Transverse colon (tissue), 4 donors: ENCODE measurements around the gene ADIRF. TPM values are rescaled to one million over a fixed set of nuclear protein-coding genes. Genes with fewer than 3 reads are reported as not detected.
"Not testable (repeated sequence)": the region's sequence is repeated elsewhere in the genome, so short reads cannot be mapped to it uniquely, and the experiment has no call there.

ENCODE experiments used
- DNase-seq: peaks from one replicate; pipeline ENCODE4 v3.0.0-alpha.2; 2019
- H3K27ac ChIP-seq, 4 donors: fragments of 200-600 bp; sonication (generic); 2 replicates each; pipeline ENCODE4 v1.5.1; 2016 to 2018; ENCODE audit warnings: inconsistent platforms in 4 of 4
- H3K27me3 ChIP-seq: fragments of 200-600 bp; sonication (generic); 2 replicates; pipeline ENCODE4 v1.5.1; 2017; ENCODE audit warnings: inconsistent platforms
- H3K36me3 ChIP-seq, 4 donors: fragments of 200-600 bp; sonication (generic); 2 replicates each; pipeline ENCODE4 v1.5.1; 2017 to 2019; ENCODE audit warnings: inconsistent platforms in 4 of 4
- H3K4me1 ChIP-seq, 4 donors: fragments of 200-600 bp; sonication (generic); 2 replicates each; pipeline ENCODE4 v1.5.1; 2017 to 2020; ENCODE audit warnings: inconsistent platforms in 4 of 4
- H3K4me3 ChIP-seq, 4 donors: fragments of 200-600 bp; sonication (generic); 1 replicate in 1 of 4; 2 replicates in 3 of 4; pipeline versions ENCODE4 v1.5.1 to v1.6.1; 2017 to 2019; ENCODE audit warnings: inconsistent platforms in 4 of 4
- H3K9me3 ChIP-seq, 2 donors: fragments of 200-600 bp; sonication (generic); 2 replicates each; pipeline ENCODE4 v1.5.1; 2017 to 2019; ENCODE audit warnings: inconsistent platforms in 2 of 2
- CTCF ChIP-seq, 5 experiments: fragments of 200-600 bp in 3 of 5; fragments of 450-650 bp in 2 of 5; sonication (generic) in 3 of 5; IDR thresholded peaks; 1 replicate in 2 of 5; 2 replicates in 3 of 5; pipeline ENCODE4 v1.5.1; 2016 to 2017; ENCODE audit warnings: antibody characterized with exemption in 5 of 5, inconsistent platforms in 3 of 5, mild to moderate bottlenecking in 2 of 5, moderate library complexity in 1 of 5
- EP300 ChIP-seq: sonication (generic); formaldehyde crosslinking; IDR thresholded peaks from one replicate; pipeline ENCODE4 v1.6.1; 2017; ENCODE audit warnings: antibody characterized with exemption, low read depth
- POLR2A ChIP-seq: fragments of 450-650 bp; IDR thresholded peaks from one replicate; pipeline ENCODE4 v1.6.1; 2016; ENCODE audit warnings: antibody characterized with exemption, mild to moderate bottlenecking, moderate library complexity
- POLR2AphosphoS5 ChIP-seq, 3 donors: sonication (generic); formaldehyde crosslinking; IDR thresholded peaks; one replicate each; pipeline ENCODE4 v1.6.1; 2016; ENCODE audit warnings: antibody characterized with exemption in 3 of 3
- WGBS, 2 donors: methylation state at CpG; one replicate each; pipeline ENCODE4 v1.1.5; 2018; ENCODE audit warnings: low coverage in 1 of 2; 5-methylcytosine and 5-hydroxymethylcytosine counted together
- in situ Hi-C, 4 donors: fragments of 200-750 bp; cut with MboI; loops; one replicate each; pipeline versions ENCODE4 v1.15.0 to v1.15.1; 2017; ENCODE audit warnings: low sequenced_read_pairs in 3 of 4, low pct_ligation_motif_present in 1 of 4, low pct_unique_long_range_greater_than_20kb in 1 of 4
- intact Hi-C: fragments of 100-400 bp; cut with DNase I; formaldehyde crosslinking; loops from one replicate; pipeline ENCODE4 v1.15.1; 2023; ENCODE audit warnings: low total_unique reads
- total RNA-seq, 4 donors: library from RNA; depleted of rRNA; stranded (reverse); fragments of >200 nt; gene quantifications; one replicate each; pipeline ENCODE4 v1.1.0, GENCODE V29; 2016

Gene ADIRF
- total RNA-seq, 4 donors from 2014 or later = 35.0 to 194 (median 117) TPM

GRCh38 chr10:87000491-87000890, 32.2 kb downstream of the ADIRF start:
- TF ChIP-seq EP300 = no peak
- TF ChIP-seq POLR2A = no peak
- TF ChIP-seq POLR2AphosphoS5 (IDR thresholded peaks at IDR 0.05) = no peak
- TF ChIP-seq CTCF (IDR thresholded peaks at IDR 0.05) = no peak
- WGBS, 2 donors = 67 to 68% methylated on average over 3 of the region's 3 CpGs
- Histone ChIP-seq H3K4me1 (no peaks in the 10 kb centered on the region), H3K36me3 (no peaks in the 10 kb centered on the region), H3K4me3 (no peak overlapping the region), H3K9me3 (no peaks in the 10 kb centered on the region), H3K27ac (no peak overlapping the region), H3K27me3 (no peaks in the 10 kb centered on the region)
- no peak for DNase-seq
- in situ Hi-C loops = no loop called here
- intact Hi-C loops = no loop called here

- DNase-seq, H3K9me3 ChIP-seq, intact Hi-C loops, H3K27me3 ChIP-seq, H3K4me3 ChIP-seq, H3K36me3 ChIP-seq, in situ Hi-C loops, H3K4me1 ChIP-seq, H3K27ac ChIP-seq: not testable (repeated sequence)
- 50% methylated on average over 1 of the region's 1 CpG; no CpG with 5 or more reads in 1 of the 2 donors for WGBS, 2 donors
These were observed 38.8 kb downstream of the ADIRF start for GRCh38 chr10:87007124-87007523.

GRCh38 chr10:87007674-87008073, 39.4 kb downstream of the ADIRF start:
- H3K27me3 ChIP-seq, H3K9me3 ChIP-seq, H3K4me1 ChIP-seq, H3K4me3 ChIP-seq, DNase-seq, H3K36me3 ChIP-seq, H3K27ac ChIP-seq, in situ Hi-C loops, intact Hi-C loops: not testable (repeated sequence)
- WGBS, 2 donors = 80 to 81% methylated on average over 1 to 5 of the region's 6 CpGs

GRCh38 chr10:87008303-87008702, 40.0 kb downstream of the ADIRF start:
- DNase-seq = peak; percentile 58
- H3K4me1 ChIP-seq, H3K27me3 ChIP-seq, H3K27ac ChIP-seq, H3K9me3 ChIP-seq, intact Hi-C loops, H3K36me3 ChIP-seq, in situ Hi-C loops, H3K4me3 ChIP-seq: not testable (repeated sequence)
- WGBS, 2 donors = 67% methylated on average over 6 of the region's 7 CpGs; no CpG with 5 or more reads in 1 of the 2 donors

- 93 to 94% methylated on average over 2 to 15 of the region's 18 CpGs for WGBS, 2 donors
These were observed 40.9 kb downstream of the ADIRF start for GRCh38 chr10:87009134-87009696.

GRCh38 chr10:87013528-87013927, 45.2 kb downstream of the ADIRF start:
- H3K4me3 ChIP-seq, H3K4me1 ChIP-seq, in situ Hi-C loops, intact Hi-C loops, H3K9me3 ChIP-seq, H3K36me3 ChIP-seq, DNase-seq, H3K27ac ChIP-seq, H3K27me3 ChIP-seq: not testable (repeated sequence)
- WGBS, 2 donors = 30 to 50% methylated on average over 1 to 3 of the region's 3 CpGs

More at GRCh38 chr10:87009134-87009696, 40.9 kb downstream of the ADIRF start:
- intact Hi-C loops, H3K4me1 ChIP-seq, H3K27ac ChIP-seq, in situ Hi-C loops, H3K36me3 ChIP-seq, DNase-seq, H3K27me3 ChIP-seq, H3K9me3 ChIP-seq, H3K4me3 ChIP-seq: not testable (repeated sequence)

- intact Hi-C loops, H3K27me3 ChIP-seq, DNase-seq, H3K9me3 ChIP-seq, H3K36me3 ChIP-seq, H3K4me1 ChIP-seq, H3K4me3 ChIP-seq, H3K27ac ChIP-seq, in situ Hi-C loops: not testable (repeated sequence)
- WGBS, 2 donors = 77 to 89% methylated on average over 7 to 10 of the region's 10 CpGs
These were observed 46.9 kb downstream of the ADIRF start for GRCh38 chr10:87014986-87015716.

- intact Hi-C loops, H3K9me3 ChIP-seq, in situ Hi-C loops, H3K36me3 ChIP-seq, H3K27ac ChIP-seq, H3K27me3 ChIP-seq, DNase-seq, H3K4me1 ChIP-seq, H3K4me3 ChIP-seq: not testable (repeated sequence)
- 82 to 83% methylated on average over 2 to 6 of the region's 6 CpGs for WGBS, 2 donors
These were observed 49.8 kb downstream of the ADIRF start for GRCh38 chr10:87018127-87018526.

GRCh38 chr10:87019066-87019465, 50.8 kb downstream of the ADIRF start:
- H3K36me3 ChIP-seq, H3K9me3 ChIP-seq, intact Hi-C loops, H3K27ac ChIP-seq, in situ Hi-C loops, H3K27me3 ChIP-seq, H3K4me1 ChIP-seq, H3K4me3 ChIP-seq, DNase-seq: not testable (repeated sequence)
- 85% methylated on average over 5 of the region's 6 CpGs; no CpG with 5 or more reads in 1 of the 2 donors for WGBS, 2 donors
